NCI-H524 treated with DMSO at 0.1 percent for 48 hours (cell line): Measurements from ENCODE around the gene HOMER2.
A peak's percentile ranks its signal among the peaks of the same experiment; 100 is the strongest.
"Not testable (repeated sequence)": the region's sequence is repeated elsewhere in the genome, so short reads cannot be mapped to it uniquely, and the experiment has no call there.

Source experiments
- DNase-seq: peaks from one replicate; lab custom pipeline; 2025; lab: John Stamatoyannopoulos, UW

HOMER2 gene

DNA sequence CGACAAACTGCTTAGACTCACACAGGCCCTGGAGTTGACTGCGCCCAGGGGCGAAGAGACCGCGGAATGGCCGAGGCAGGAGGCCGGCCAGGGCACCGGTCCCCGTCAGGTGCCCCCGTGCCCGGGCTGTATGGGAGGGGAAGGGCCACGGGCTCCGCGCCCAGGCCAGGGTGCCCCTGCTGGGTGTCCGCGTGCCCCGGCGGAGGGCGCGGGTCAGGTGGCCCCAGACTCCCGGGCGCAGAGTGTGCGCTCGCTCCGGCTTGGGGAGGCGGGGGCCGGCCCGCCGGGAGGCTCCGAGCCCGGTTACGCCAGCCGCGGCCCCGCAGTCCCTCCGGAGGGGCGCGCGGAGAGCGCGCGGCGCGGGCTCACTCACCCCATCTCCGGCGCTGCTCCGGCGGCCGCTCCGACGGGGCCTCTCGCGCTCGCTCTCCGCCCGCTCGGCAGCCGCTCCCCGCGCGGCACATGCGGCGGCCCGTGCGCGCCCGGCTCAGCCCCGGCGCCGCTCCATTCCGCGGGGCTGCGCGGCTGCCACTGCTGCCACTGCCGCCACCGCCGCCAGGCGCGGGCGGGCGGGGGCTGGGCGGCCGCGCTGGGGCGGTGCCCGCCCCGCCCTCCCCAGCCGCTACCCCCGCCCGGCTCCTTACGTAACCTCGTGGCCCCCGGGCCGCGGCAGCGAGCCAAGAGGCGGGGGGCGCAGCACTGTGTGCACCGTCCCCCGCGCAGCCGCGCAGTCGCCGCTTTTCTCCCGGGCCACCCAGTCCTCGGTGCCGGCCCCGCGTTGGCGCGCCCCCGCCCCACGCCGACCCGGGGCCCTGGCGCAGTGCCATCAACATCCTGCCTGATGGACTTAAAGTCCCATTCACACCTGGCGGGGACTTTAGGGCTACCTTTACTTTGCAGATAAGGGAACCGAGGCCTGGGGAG is at the start of gene HOMER2:
Gene HOMER2 (minus strand): TSS at position 563 of the 924 bp plus-strand sequence. CDS start 185 bp downstream, at position 378.
- peak; percentile 39 for DNase-seq

DNA sequence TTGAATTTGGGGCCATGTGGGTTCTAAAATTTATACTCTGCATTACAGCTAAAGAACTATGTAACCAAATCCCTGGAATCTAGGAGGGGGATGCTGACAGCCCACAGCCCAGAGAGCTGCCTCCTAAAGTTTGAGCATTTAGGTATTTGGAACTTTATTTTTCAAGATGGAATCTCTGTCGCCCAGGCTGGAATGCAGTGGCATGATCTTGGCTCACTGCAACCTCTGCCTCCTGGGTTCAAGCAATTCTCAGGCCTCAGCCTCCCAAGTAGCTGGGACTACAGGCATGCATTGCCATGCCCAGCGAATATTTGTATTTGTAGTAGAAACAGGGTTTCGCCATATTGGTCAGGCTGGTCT is 48.1 kb upstream of the HOMER2 start:
- not testable (repeated sequence) for DNase-seq

DNA sequence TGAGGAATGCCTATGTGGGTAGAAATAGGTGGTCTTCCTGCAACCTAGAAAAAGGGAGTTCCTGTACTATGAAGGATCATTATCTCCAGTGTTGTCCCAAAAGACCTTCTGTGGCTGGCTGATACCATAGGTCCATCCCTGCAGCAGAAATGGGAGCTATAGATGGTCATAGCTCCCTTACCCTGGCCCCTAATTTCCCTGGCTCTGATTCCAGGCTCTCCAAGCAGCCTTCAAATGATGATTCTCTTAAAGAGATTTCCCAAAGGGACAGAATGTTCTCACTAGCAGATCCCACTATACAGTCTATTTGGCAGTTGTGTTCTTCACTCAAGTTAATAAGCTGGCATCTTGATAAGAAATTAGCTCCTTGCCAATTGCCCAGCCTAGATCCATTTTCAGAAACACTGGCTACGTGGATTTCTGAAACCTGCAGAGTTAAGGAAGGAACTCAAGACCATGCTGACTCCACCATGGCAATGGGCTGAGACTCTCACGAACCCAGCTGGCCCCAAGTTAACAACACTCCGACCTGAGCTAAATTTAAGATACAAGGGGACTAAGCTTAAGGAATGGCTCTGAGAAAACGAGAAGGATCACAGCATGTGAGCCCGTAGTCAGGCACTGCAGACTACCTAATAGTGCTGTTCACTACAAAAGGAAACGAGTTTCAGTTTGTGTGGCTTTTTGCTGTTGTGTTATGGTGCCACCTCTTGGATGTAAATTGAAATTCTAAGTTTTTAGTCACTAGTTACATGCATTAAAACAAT is 47.6 kb upstream of the HOMER2 start:
- DNase-seq: no peak

DNA sequence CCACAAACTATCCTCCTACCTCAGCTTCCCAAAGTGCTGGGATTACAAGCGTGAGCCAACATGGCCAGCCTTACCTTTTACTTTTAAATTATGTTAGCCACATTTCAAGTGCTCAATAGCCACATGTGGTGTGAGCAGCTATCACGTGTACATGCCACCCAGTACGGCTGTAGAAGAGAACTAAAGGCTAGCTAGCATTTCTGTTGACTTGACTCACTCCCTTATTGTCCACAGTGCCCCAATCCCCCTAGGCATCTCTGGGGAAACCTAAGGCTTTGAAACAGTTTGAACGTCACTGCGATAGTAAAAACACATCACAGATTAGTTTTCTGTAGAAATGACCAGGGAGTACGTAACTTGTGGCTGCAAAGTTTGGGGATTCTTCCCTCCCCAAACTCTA is 46.9 kb upstream of the HOMER2 start:
- no peak for DNase-seq

DNA sequence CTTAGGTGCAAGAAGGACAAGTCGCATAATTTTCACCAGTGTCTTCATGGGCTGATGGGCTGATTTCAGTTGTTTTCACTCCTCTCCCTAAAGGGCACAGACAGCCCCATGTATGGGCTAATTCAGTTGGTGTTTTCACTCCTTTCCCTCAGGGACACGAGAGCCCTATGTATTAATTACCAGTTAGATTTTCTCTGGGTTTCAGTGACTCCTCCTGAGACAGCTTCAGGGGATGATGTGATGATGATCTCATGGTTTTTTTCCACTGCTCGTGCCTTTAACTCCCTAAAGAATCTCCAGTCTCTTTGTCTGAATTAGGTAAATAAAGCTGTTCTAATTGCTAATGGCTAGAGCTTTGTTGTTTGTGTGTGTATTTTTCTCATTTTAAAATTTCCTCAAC is 43.4 kb upstream of the HOMER2 start:
- DNase-seq: no peak

DNA sequence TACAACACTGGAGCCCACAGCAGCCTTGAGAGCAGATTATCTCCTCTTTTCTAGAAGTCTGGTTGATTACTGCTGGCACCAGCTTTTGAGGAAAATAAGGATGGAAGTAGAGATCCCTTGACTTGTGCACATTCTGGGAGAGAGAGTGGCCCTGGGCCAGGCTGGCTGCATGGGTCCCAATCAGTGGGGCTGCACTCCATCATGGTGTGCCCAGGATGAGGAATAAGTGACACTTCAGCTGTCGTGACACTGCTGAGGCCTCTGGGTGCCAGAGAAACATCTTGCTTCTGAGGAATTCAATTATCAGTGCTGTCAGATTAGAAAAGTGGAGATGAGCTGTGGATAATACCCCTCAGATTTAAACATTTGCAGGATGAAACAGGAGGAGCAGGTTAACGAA is 42.6 kb upstream of the HOMER2 start:
- no peak for DNase-seq

DNA sequence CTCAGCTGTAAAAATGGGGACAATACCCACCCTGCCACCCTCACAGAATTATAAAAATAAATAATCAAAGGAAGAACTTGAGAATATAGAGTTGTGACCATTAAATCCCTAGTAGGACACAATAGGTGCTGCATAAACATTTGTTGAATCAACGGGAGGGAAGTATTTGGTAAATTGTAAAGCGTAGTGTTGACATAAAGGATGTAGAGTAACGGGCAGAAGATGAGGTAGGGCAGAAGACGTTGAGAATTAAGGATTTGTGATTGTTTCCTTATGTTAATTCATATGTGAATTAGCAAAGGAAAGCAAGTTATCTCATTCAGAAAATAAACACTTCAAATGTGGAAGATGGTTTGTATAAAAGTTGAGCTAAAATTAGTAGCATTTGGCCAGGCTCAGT is 40.6 kb upstream of the HOMER2 start:
- DNase-seq: no peak

DNA sequence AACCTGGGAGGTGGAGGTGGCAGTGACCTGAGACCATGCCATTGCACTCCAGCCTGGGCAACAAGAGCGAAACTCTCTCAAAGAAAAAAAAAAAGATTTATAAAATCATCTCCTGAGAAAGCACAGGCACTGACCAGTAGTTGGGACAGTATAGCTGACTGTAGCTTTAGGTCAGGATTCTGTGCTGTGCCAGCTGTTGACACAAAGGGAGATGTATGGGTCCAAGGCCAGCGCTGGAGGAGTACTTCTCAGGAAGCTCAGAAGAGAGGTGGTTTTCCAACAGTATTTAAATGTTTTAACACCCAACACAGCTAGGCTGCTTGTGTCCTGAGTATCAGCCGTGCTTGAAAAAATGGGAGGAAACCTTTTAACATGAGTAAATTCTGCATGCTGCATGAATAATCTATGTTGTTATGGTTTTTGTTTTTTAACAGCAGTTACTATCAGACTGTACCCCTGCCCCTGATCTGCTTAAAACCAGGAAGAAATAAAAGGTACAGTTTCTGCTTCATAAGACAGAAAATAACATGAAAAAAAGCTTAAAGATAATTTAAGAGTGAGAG is 40.0 kb upstream of the HOMER2 start:
- no peak for DNase-seq

DNA sequence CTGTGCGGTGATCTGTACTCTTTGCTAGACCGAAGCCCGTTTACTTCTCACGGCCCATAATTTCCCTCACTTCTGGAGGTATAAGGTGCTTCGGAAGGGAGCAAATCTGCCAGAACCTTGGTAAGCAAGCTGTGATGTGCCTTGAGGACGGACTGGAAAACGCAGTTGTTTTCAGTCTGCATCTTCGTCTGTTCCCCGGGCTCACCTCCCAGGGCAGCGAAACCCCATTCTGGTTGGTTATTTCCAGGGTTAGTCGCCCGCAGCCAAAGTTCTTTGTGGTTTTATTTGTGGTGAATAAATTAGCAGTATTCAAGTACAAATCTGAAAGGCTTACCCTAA is 33.9 kb upstream of the HOMER2 start:
- no peak for DNase-seq

DNA sequence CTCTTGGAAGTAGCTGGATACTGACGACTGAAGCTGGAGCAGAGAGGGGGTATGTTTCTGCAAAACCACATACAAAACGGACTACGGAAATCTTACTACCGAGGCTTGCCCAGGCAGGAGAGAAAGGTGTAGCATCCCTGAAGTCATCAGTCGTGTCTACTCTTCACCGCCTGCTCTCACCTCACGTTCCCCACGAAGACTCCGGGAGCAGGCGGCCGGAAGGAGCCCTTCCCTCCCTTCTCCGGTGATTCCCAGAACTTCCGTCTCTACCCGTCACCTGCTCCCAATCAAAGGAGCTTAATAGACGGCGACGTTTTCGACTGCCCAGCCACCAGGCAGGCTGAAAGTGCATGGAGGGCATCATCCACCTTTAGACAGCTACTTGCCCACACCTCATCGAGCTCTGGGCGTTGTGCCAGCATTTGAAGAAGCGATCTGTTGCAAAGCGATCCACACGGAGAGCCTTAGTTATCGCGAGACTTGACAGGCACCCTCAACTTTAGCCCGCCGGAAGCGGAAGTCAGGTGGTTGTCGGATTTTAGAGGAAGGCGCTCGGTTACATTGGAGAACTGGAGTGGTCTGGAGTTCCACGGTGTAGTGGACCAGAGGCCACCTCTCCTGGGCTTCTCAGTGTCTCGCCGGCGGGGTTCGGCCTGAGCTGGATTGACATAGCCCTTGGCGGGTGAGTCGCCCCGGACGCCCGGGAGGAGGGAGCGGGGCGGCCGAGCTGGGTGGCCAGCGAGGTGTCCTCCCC is 33.3 kb upstream of the HOMER2 start, which contains the start of gene RAMAC:
Gene RAMAC (plus strand): TSS at position 523 of the 754 bp plus-strand sequence. CDS start 2,809 bp downstream, outside the sequence.
- peak; percentile 83 for DNase-seq

DNA sequence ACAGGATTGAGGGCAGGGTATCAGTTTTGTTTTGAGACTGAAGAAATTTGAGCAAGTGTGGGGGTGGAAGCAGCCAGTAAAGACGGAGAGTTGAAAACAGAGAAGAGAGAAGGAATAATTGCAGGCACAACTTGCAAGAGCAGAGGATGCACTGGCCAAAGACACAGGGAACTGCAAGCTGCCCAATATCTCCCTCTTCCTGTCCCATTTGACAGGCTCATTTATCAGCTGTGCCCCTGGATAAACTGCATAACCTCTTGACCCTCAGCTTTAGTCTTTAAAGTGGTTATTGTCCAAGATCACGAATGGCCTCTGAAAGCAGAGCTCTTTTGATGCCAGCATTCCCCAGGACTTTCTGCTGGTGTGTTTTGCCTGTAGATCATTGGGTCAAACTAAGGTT is 28.5 kb upstream of the HOMER2 start:
- DNase-seq: no peak

DNA sequence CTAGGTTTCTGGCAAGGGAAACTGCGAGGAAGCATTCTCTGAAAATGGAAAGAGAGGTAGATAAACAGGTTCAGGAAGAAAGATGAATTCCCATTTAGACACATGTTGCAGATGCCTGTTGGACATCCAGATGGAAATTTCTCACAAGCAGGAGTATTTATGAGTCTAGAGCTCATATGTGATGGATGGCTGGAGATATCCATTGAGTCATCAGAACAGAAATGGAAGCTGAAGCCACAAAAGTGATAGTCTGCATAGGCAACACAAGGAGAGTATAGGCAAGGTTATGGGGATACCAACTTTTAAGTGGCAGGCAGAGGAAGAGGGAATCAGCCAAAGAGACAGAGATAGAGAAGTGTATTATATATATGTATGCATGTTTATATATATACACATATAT is 27.2 kb upstream of the HOMER2 start:
- DNase-seq: no peak

DNA sequence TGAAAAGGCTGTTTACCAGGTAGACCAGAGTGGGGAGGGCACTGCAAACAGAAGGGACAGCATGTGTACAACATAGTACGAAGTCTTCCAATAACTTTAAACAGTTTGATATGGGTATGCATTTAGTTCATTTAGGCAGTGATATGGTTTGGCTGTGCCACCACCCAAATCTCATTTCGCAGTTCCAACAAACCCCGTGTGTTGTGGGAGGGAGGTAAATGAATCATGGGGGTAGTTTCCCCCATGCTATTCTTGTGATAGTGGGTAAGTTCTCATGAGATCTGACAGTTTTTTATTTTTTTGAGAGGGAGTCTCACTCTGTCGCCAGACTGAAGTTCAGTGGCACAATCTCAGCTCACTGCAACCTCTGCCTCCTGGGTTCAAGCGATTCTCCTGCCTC is 25.9 kb upstream of the HOMER2 start:
- no peak for DNase-seq

DNA sequence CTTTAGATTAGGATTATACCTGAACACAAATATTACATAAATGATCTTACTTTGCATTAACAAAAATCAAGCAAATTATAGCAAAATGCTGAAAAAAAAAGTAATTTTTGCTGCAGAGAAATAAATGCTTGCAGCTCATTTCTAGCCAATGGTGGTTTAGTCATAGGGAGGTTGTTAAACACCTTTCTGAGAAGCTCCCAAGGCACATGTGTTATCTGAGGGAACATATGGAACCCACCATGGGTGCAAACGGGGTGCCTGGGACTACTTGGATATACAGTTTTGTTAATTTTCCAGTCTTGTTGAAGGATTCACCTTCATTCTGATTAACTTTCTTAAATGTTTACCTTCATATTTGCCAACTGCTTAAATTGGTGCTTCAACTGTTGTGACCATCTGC is 24.6 kb upstream of the HOMER2 start:
- no peak for DNase-seq

DNA sequence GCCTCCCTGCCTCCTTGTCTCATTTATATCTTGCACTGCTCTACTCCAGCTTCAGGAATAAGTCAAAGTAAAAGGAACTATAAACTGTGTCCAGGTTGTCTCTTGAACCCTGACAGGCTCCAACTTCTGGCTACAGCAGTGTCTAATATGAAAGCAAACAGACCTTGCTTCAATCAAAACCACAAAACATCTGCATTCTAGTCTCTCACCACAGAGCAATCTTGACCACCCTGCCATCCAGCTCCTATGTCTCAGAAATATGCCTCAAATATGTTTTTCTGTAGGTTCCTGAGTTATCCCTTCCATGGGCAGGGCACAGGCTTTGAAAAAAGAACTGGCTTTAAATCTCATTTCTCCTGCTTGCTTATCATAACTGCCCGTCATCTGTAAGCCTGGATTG is 20.5 kb upstream of the HOMER2 start:
- no peak for DNase-seq

DNA sequence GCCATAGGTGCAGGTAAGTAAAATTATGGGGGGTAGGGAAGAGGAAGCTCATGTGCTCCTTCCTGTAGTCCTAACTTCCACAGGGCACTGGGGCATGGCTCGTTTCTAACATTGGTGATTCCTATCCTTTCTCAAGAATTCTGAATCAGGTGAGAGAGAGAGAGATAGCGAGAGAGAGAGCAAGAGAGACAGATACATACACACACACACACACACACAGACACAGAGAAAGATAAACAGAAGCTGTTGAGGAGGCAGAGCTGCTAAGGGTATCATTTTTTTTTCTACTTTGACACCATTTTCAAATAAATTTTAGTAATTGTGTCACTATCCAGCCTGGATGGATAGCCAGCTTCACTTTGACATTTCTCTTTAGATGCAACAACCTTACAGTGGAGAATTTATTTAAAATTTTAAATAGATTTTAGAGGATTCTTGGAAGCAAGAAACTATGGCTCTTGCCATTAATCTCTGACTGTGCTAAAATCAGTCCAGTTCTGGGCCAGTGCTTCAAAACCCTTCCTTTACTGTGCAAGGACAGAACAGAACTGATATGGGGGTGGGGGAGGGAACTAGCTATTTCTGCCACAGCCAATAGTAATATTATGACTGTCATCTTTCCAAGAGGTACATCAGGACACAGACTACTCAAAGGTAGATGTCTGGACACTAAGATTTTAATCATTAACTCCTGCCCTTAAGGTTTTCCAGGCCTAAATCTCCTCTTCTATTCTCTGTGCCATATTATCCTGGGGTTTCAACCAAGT is 18.9 kb upstream of the HOMER2 start:
- no peak for DNase-seq

DNA sequence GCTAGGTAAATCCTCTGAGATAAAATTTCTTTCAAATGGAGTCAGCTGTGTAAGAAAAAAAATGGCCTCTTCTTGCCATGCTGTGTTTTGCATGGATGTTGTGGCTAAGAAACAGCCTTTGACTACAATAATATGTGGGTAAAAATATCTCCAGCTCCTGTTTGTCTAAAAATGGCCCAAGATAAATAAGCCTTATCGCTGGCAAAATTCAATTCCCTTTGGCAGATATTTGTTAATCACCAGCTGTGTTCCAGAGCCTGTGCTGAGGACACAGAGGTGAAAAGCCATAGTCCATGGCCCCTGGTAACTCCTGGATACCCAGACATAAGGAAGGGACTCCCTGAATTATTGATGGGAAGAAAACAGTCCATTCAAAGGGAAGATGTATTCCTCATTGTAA is 18.2 kb upstream of the HOMER2 start:
- DNase-seq: no peak

DNA sequence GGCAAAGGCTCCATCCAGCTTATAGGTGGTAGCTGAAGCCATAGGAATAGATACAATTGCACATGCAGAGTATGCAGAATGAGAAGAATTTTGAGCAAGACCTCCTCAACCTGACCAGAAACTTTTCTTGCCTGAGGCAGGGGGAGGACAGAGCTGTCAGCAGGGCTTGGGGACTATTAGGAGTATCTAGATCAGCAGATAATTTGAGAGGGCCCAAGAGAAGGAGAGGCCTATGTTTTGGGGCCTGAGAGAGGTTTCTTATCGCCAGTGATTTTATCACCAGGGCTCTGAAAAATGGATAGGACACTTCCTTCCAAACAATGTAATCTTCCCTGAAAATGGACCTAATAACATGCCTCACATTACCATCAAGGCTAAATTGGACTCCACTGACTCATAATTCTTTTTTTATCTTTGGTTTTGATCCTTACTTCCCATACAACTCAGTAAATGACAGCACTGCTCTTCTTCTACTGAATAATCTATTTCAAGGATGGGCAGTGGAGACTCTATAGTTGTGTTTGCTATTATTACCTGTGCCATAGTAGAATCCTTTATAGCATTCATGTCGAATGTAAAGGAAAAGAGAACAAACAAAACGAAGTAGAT is 17.7 kb upstream of the HOMER2 start:
- no peak for DNase-seq

DNA sequence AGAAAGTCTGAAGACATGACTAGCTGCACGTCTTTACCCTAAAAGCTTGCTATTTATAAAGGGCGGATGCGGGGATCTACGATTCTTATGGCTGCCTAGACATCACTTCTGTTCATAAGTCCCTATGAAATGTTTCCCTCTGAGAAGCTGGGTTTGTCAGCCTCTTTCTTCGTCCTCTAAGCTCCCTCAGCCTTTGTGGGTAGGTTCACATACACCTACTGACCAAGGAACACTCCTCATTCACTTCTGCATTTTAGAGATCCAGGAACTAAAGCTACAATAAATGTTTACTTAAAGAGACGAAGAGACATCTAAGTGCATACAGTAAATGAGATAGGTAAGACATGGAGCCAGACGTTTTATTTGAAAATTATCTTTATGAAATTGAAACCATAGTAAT is 16.8 kb upstream of the HOMER2 start:
- no peak for DNase-seq

DNA sequence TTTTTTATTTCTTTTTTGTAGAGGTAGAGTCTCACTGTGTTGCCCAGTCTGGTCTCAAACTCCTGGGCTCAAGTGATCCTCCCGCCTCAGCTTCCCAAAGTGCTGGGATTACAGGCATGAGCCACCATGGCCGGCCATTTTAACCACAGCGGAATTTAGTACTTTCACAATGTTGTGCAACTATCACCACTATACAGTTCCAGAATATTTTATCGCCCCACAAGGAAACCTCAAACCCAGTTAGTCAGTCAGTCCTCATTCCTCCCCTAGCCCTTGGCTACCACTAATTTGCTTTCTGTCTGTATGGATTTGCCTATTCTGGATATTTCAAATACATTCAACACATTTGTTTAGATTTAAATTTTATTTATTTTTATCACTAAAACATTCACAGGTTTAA is 15.5 kb upstream of the HOMER2 start:
- DNase-seq: no peak

DNA sequence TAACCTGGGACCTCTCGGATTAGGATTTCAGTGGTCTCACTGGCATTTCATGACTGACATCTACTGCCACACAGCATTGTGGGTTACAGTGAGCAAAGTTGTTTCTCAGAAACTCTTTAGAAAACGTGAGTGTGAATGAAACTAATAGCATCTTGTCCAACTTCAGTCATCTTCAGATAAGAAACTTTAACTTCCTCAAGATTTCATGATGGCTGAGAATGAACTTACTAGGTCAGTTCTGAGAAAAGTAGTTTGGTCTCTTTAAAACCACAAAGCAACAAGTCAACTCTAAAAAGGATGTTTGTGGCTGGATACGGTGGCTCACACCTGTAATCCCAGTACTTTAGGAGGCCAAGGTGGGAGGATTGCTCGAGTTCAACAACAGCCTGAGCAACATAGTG is 14.2 kb upstream of the HOMER2 start:
- DNase-seq: no peak
